Transverse colon (tissue), 3 donors: ENCODE data around the gene FCHSD2.

Experiments
- POLR2A ChIP-seq: fragments of 450-650 bp; IDR thresholded peaks from one replicate; pipeline ENCODE4 v1.6.1; 2016; ENCODE audit warnings: antibody characterized with exemption, mild to moderate bottlenecking, moderate library complexity
- TF ChIP-seq, protein P1 (sequence below), 5 experiments: fragments of 200-600 bp in 3 of 5; fragments of 450-650 bp in 2 of 5; sonication (generic) in 3 of 5; IDR thresholded peaks; 1 replicate in 2 of 5; 2 replicates in 3 of 5; pipeline ENCODE4 v1.5.1; 2016 to 2017; ENCODE audit warnings: antibody characterized with exemption in 5 of 5, inconsistent platforms in 3 of 5, mild to moderate bottlenecking in 2 of 5, moderate library complexity in 1 of 5

DNA sequence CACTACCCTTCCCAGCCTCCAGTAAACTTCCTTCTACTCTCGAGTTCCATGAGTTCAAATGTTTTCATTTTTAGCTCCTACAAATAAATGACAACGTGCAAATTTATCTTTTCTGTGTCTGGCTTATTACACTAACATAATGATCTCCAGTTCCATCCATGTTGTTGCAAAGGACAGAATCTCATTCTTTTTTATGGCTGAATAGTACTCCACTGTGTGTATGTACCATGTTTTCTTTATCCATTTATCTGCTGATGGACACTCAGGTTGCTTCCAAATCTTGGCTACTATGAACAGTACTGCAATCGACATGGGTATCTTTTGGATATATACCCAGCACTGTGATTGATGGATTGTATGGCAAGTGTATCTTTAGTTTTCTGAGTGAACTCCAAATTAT lies 34.5 kb downstream of the FCHSD2 start:
- TF ChIP-seq, protein P1, sequence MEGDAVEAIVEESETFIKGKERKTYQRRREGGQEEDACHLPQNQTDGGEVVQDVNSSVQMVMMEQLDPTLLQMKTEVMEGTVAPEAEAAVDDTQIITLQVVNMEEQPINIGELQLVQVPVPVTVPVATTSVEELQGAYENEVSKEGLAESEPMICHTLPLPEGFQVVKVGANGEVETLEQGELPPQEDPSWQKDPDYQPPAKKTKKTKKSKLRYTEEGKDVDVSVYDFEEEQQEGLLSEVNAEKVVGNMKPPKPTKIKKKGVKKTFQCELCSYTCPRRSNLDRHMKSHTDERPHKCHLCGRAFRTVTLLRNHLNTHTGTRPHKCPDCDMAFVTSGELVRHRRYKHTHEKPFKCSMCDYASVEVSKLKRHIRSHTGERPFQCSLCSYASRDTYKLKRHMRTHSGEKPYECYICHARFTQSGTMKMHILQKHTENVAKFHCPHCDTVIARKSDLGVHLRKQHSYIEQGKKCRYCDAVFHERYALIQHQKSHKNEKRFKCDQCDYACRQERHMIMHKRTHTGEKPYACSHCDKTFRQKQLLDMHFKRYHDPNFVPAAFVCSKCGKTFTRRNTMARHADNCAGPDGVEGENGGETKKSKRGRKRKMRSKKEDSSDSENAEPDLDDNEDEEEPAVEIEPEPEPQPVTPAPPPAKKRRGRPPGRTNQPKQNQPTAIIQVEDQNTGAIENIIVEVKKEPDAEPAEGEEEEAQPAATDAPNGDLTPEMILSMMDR (IDR thresholded peaks at IDR 0.05), result no peak
- no peak for TF ChIP-seq POLR2A
